ENCODE data around the gene TBX18.

Gene TBX18

GRCh38 chr6:84743616-84744015 is 20.8 kb downstream of the TBX18 start:
- DNase-seq, result no peak

GRCh38 chr6:84740385-84740784 is 24.0 kb downstream of the TBX18 start:
- DNase-seq, result no peak

- no peak for DNase-seq
These were observed 24.6 kb downstream of the TBX18 start for GRCh38 chr6:84739866-84740208.

GRCh38 chr6:84738996-84739865 is 25.2 kb downstream of the TBX18 start:
- DNase-seq, result no peak

- no peak for DNase-seq
These were observed 30.5 kb downstream of the TBX18 start for GRCh38 chr6:84733889-84734288.

GRCh38 chr6:84731901-84732300 is 32.5 kb downstream of the TBX18 start:
- DNase-seq, result no peak

GRCh38 chr6:84731401-84731800 is 33.0 kb downstream of the TBX18 start:
- no peak for DNase-seq

- DNase-seq, result no peak
These were observed 35.8 kb downstream of the TBX18 start for GRCh38 chr6:84728602-84729001.

GRCh38 chr6:84719152-84719551 is 45.2 kb downstream of the TBX18 start:
- no peak for DNase-seq

- DNase-seq, result no peak
These were observed 46.1 kb downstream of the TBX18 start for GRCh38 chr6:84718038-84718955.

- DNase-seq, result no peak
These were observed 55.3 kb downstream of the TBX18 start for GRCh38 chr6:84709121-84709520.

GRCh38 chr6:84707171-84707570 is 57.2 kb downstream of the TBX18 start:
- DNase-seq, result peak; percentile 27

- no peak for DNase-seq
These were observed 68.2 kb downstream of the TBX18 start for GRCh38 chr6:84696166-84696565.

- DNase-seq, result no peak
These were observed 72.3 kb downstream of the TBX18 start for GRCh38 chr6:84691978-84692623.

- no peak for DNase-seq
These were observed 76.1 kb downstream of the TBX18 start for GRCh38 chr6:84688141-84688873.

GRCh38 chr6:84687431-84687830 is 77.0 kb downstream of the TBX18 start:
- no peak for DNase-seq

GRCh38 chr6:84685983-84686584 is 78.3 kb downstream of the TBX18 start:
- no peak for DNase-seq

- no peak for DNase-seq
These were observed 82.6 kb downstream of the TBX18 start for GRCh38 chr6:84681693-84682326.

GRCh38 chr6:84675651-84676050 is 88.7 kb downstream of the TBX18 start:
- DNase-seq, result no peak

GRCh38 chr6:84674395-84674794 is 90.0 kb downstream of the TBX18 start:
- DNase-seq, result no peak

GRCh38 chr6:84671183-84671582 is 93.2 kb downstream of the TBX18 start:
- DNase-seq, result peak; percentile 89

- DNase-seq, result no peak
These were observed 94.5 kb downstream of the TBX18 start for GRCh38 chr6:84669945-84670344.

All from NCI-H446 treated with DMSO at 0.1 percent for 48 hours (cell line).